HCT116 (cell line): Measurements from ENCODE around the gene TWIST2.

Experiments
- ATF3 ChIP-seq: IDR thresholded peaks from 2 replicates; pipeline ENCODE4 v1.6.1; 2012
- CBX3 ChIP-seq: IDR thresholded peaks from 2 replicates; pipeline ENCODE4 v1.6.1; 2012; ENCODE audit warnings: low read depth
- CEBPB ChIP-seq: IDR thresholded peaks from 2 replicates; pipeline ENCODE4 v1.6.1; 2012; ENCODE audit warnings: low read depth
- CTCF ChIP-seq, 3 experiments: fragments of 200-600 bp in 1 of 3; sonication (generic) in 1 of 3; IDR thresholded peaks in 2 of 3; conservative IDR thresholded peaks in 1 of 3; 2 replicates each; pipeline ENCODE4 v1.5.1; 2012 to 2017; ENCODE audit warnings: low read depth in 2 of 3, low read length in 2 of 3, antibody characterized with exemption in 1 of 3, borderline replicate concordance in 1 of 3, control low read depth in 1 of 3, mild to moderate bottlenecking in 1 of 3, mixed read lengths in 1 of 3, mixed run types in 1 of 3, moderate library complexity in 1 of 3; ENCODE audit not compliant: insufficient read depth in 1 of 3
- EZH2 ChIP-seq: fragments of 200-600 bp; sonication (generic); IDR thresholded peaks from 2 replicates; pipeline ENCODE4 v1.6.1; 2017; ENCODE audit warnings: antibody characterized with exemption, mixed run types
- EZH2phosphoT487 ChIP-seq: fragments of 200-600 bp; IDR thresholded peaks from 2 replicates; pipeline ENCODE4 v1.6.1; 2018; ENCODE audit warnings: antibody characterized with exemption, borderline replicate concordance
- JUND ChIP-seq: IDR thresholded peaks from 2 replicates; pipeline ENCODE4 v1.6.1; 2012
- POLR2A ChIP-seq: IDR thresholded peaks from 2 replicates; pipeline ENCODE4 v1.7.0; 2011; ENCODE audit warnings: borderline replicate concordance; ENCODE audit not compliant: insufficient read depth, insufficient read length; ENCODE audit errors: extremely low read depth
- POLR2AphosphoS5 ChIP-seq: IDR thresholded peaks from 2 replicates; pipeline ENCODE4 v1.6.1; 2011; ENCODE audit warnings: mild to moderate bottlenecking, low read depth, low read length, moderate library complexity
- REST ChIP-seq: IDR thresholded peaks from 2 replicates; pipeline ENCODE4 v1.6.1; 2012; ENCODE audit warnings: low read depth
- SIN3A ChIP-seq: IDR thresholded peaks from 2 replicates; pipeline ENCODE4 v1.6.1; 2012; ENCODE audit warnings: low read depth
- ZBTB33 ChIP-seq: IDR thresholded peaks from 2 replicates; pipeline ENCODE4 v1.6.1; 2011; ENCODE audit warnings: mild to moderate bottlenecking, low read length, moderate library complexity; ENCODE audit not compliant: insufficient replicate concordance; ENCODE audit errors: extremely low read depth
- ZNF274 ChIP-seq: fragments of 200-500 bp; sonication (Bioruptor generic); IDR thresholded peaks from 2 replicates; pipeline ENCODE4 v1.6.1; 2014; ENCODE audit warnings: mild to moderate bottlenecking, low read depth, low read length, inconsistent platforms

GRCh38 chr2:238940806-238941205, 92.9 kb downstream of the TWIST2 start:
- no peak for TF ChIP-seq ZBTB33
- no peak for TF ChIP-seq POLR2A
- TF ChIP-seq JUND: no peak
- TF ChIP-seq REST: no peak
- no peak for TF ChIP-seq POLR2AphosphoS5
- no peak for TF ChIP-seq ATF3
- no peak for TF ChIP-seq CTCF (IDR thresholded peaks at IDR 0.05 in 2 of 3, conservative IDR thresholded peaks at IDR 0.05 in 1 of 3; ENCODE audit: borderline replicate concordance in 1 of 3, insufficient read depth in 1 of 3, low read depth in 2 of 3, low read length in 2 of 3)
- TF ChIP-seq SIN3A: no peak
- no peak for TF ChIP-seq CBX3
- TF ChIP-seq EZH2: no peak
- no peak for TF ChIP-seq CEBPB
- no peak for TF ChIP-seq EZH2phosphoT487
- TF ChIP-seq ZNF274: no peak
